Adipocyte (in vitro differentiated cells): ENCODE results near the gene VPS41.
"Not testable (repeated sequence)": the region's sequence is repeated elsewhere in the genome, so short reads cannot be mapped to it uniquely, and the experiment has no call there.

ENCODE experiments used
- DNase-seq: peaks from one replicate; pipeline ENCODE4 v3.0.0-alpha.2; 2015; ENCODE audit warnings: low read depth
- H3K27me3 ChIP-seq: replicated peaks from 2 replicates; pipeline ENCODE4 v1.7.0; 2013; ENCODE audit warnings: mild to moderate bottlenecking, low read length, moderate library complexity; ENCODE audit not compliant: control insufficient read depth, insufficient read depth
- H3K36me3 ChIP-seq: 2 replicates; pipeline ENCODE4 v1.7.0; 2013; ENCODE audit warnings: low read length, mild to moderate bottlenecking, moderate library complexity; ENCODE audit not compliant: control insufficient read depth, insufficient read depth, severe bottlenecking
- H3K4me1 ChIP-seq: 2 replicates; pipeline ENCODE4 v1.7.0; 2013; ENCODE audit warnings: mild to moderate bottlenecking, low read length, moderate library complexity; ENCODE audit not compliant: control insufficient read depth, insufficient read depth
- H3K4me3 ChIP-seq: 2 replicates; pipeline ENCODE4 v1.7.0; 2013; ENCODE audit warnings: mild to moderate bottlenecking, low read length, moderate library complexity
- H3K9ac ChIP-seq: 2 replicates; pipeline ENCODE4 v1.7.0; 2013; ENCODE audit warnings: mild to moderate bottlenecking, low read length, moderate library complexity
- H3K9me3 ChIP-seq: 2 replicates; pipeline ENCODE4 v1.7.0; 2013; ENCODE audit warnings: mild to moderate bottlenecking, low read length, moderate library complexity; ENCODE audit not compliant: control insufficient read depth

Gene VPS41

GRCh38 chr7:38854947-38855346 is 54.0 kb downstream of the VPS41 start:
- not testable (repeated sequence) for H3K36me3 ChIP-seq, DNase-seq, H3K9ac ChIP-seq, H3K4me1 ChIP-seq, H3K9me3 ChIP-seq, H3K4me3 ChIP-seq, H3K27me3 ChIP-seq

GRCh38 chr7:38851321-38851720 is 57.7 kb downstream of the VPS41 start:
- H3K9ac ChIP-seq: no peak overlapping the region
- peaks cover 6% of the 10 kb centered on the region for H3K36me3 ChIP-seq
- no peak overlapping the region for H3K4me3 ChIP-seq
- H3K9me3 ChIP-seq: no peaks in the 10 kb centered on the region
- no peaks in the 10 kb centered on the region for H3K4me1 ChIP-seq
- no peak for DNase-seq
- no peaks in the 10 kb centered on the region for H3K27me3 ChIP-seq

DNA sequence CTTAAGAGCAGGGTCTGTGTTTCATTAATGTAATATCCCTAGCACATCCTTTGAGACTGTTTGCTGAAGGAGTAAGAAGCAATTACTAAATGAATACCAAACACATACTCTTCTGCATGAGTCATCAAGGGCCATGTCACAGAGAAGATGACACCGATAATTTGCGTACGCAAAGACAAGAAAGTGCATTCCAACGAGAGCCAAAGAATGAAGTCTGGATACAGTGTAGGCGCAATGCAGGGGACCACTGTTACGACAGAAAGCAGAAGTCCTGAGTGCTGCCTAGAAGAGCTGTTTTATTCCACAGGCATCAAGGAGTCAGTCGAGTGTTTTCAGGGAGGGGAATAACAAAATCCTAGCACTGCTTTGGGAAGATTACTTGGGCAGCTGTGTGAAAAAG is 62.7 kb downstream of the VPS41 start:
- Histone ChIP-seq H3K9ac (no peak overlapping the region), H3K4me1 (no peaks in the 10 kb centered on the region), H3K36me3 (peaks cover 6% of the 10 kb centered on the region), H3K27me3 (no peaks in the 10 kb centered on the region), H3K4me3 (no peak overlapping the region), H3K9me3 (no peaks in the 10 kb centered on the region)
- DNase-seq: peak; percentile 73

DNA sequence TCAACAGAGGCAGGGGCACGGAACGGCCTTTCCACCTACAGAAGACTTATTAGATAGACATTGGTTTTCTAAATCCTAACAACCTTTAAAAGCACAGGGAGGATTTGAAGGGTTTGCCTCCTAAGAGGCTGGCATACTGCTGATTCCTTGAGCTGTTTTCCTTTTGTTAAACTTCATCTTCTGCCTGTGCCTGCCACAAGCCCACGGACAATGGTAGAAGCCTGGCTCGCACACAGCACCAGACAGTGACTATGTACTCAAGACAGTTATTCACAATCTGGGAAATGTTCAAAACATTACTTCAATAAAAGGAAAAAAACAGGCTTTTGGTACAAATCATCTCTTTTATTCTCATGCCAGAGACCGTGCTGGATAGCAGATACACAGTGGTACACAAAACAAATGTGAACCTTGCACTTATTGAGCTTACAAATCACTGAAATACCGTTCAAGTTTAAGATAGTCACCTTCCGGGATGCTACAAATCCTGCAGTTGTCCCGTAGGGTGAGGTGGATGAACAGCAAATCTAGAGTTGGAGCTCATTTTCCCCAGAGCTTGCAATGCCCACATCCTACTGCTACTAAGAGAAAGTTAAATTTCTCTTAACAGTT is 63.9 kb downstream of the VPS41 start:
- H3K27me3 ChIP-seq: no peaks in the 10 kb centered on the region
- H3K9ac ChIP-seq: no peak overlapping the region
- H3K4me3 ChIP-seq: no peak overlapping the region
- DNase-seq: no peak
- H3K9me3 ChIP-seq: no peaks in the 10 kb centered on the region
- H3K4me1 ChIP-seq: peaks cover 10% of the 10 kb centered on the region
- peaks cover 6% of the 10 kb centered on the region for H3K36me3 ChIP-seq

GRCh38 chr7:38842746-38843145 is 66.2 kb downstream of the VPS41 start:
- H3K4me3 ChIP-seq: no peak overlapping the region
- no peaks in the 10 kb centered on the region for H3K9me3 ChIP-seq
- no peaks in the 10 kb centered on the region for H3K27me3 ChIP-seq
- H3K4me1 ChIP-seq: peaks cover 12% of the 10 kb centered on the region
- H3K36me3 ChIP-seq: no peaks in the 10 kb centered on the region
- no peak for DNase-seq
- H3K9ac ChIP-seq: no peak overlapping the region

DNA sequence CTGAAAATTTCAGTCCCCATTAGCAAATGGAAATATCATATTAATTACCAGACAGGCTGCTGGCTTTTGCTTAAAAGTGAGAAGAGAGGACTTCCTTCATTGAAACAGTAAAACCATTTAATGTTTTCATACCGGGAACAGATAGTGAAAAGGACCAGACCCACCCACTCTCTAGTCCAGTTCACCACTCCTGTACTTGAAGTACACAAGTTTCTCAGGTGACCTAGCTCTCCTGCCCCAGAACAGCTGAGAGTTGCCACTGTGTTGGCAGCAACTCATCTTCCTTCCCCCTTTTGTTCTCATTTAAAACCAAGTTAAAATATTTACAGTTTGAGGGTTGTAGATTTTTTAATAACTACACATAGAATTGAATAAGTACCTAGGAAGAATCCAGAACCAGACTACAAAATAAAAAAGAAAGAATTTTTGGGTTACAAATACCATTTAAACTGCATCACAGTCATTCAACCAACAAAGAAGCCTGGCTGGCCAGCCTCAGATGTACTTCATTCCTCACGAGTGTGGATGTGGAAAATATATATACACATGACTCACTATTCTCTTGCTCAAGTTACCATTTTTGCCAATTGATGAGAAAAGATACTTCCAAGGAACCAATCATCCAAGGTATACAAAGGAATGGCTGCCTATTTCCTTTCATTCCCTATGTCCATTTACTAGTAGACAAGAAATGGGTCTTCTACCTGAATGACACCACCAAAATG is 68.1 kb downstream of the VPS41 start:
- Histone ChIP-seq H3K4me1 (peaks cover 12% of the 10 kb centered on the region), H3K27me3 (no peaks in the 10 kb centered on the region), H3K9me3 (no peaks in the 10 kb centered on the region), H3K4me3 (no peak overlapping the region), H3K36me3 (no peaks in the 10 kb centered on the region), H3K9ac (no peak overlapping the region)
- peak; percentile 88 for DNase-seq

GRCh38 chr7:38839851-38840250 is 69.1 kb downstream of the VPS41 start:
- Histone ChIP-seq H3K36me3 (no peaks in the 10 kb centered on the region), H3K4me1 (peaks cover 12% of the 10 kb centered on the region), H3K9me3 (no peaks in the 10 kb centered on the region), H3K4me3 (no peak overlapping the region), H3K9ac (no peak overlapping the region), H3K27me3 (no peaks in the 10 kb centered on the region)
- DNase-seq: no peak

DNA sequence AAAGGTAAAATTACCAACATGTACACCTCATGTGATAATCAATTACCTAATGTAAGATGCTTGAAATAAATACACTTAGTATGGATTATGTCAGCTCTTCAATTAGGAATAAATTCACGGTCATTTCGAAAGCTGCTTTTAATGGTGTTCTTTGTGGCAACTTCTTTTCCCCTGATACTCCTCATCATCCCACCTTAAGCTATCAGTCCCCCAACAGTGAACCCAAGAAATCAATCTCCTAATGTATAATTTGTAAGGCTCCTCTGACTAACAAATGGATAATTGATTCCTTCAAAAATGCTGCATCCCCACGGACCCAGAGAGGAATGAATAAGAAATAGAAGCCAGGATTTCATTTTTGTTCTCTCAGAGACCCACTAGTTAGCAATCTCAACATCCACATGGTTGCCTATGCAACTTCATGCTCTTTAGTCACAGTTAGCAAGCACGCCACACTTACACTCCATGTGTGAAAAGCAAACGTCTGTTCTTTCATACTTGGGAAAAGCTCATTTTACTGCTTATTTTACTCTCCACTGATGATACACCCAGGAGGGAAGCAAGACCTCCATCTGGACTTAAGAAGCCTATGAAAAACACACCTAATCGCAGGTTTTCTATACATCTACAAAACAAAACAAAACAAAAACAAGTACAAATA is 70.1 kb downstream of the VPS41 start:
- H3K4me3 ChIP-seq: no peak overlapping the region
- no peak overlapping the region for H3K9ac ChIP-seq
- DNase-seq: no peak
- no peaks in the 10 kb centered on the region for H3K27me3 ChIP-seq
- no peaks in the 10 kb centered on the region for H3K9me3 ChIP-seq
- peaks cover 12% of the 10 kb centered on the region for H3K4me1 ChIP-seq
- no peaks in the 10 kb centered on the region for H3K36me3 ChIP-seq

GRCh38 chr7:38834357-38834756 is 74.6 kb downstream of the VPS41 start:
- H3K9ac ChIP-seq: no peak overlapping the region

GRCh38 chr7:38833329-38833728 is 75.7 kb downstream of the VPS41 start:
- Histone ChIP-seq H3K9me3 (no peaks in the 10 kb centered on the region), H3K27me3 (no peaks in the 10 kb centered on the region), H3K4me3 (no peak overlapping the region), H3K9ac (no peak overlapping the region), H3K36me3 (peaks cover 6% of the 10 kb centered on the region), H3K4me1 (peaks cover 17% of the 10 kb centered on the region)
- peak; percentile 41 for DNase-seq

More at GRCh38 chr7:38834357-38834756, 74.6 kb downstream of the VPS41 start:
- Histone ChIP-seq H3K9me3 (no peaks in the 10 kb centered on the region), H3K36me3 (peaks cover 3% of the 10 kb centered on the region), H3K4me3 (no peak overlapping the region), H3K27me3 (no peaks in the 10 kb centered on the region), H3K4me1 (peaks cover 17% of the 10 kb centered on the region)
- DNase-seq: no peak

- H3K27me3 ChIP-seq: no peaks in the 10 kb centered on the region
- peak overlapping the region; percentile 26 for H3K9ac ChIP-seq
- H3K36me3 ChIP-seq: peaks cover 6% of the 10 kb centered on the region
- peak; percentile 36 for DNase-seq
- peaks cover 18% of the 10 kb centered on the region for H3K4me1 ChIP-seq
- H3K4me3 ChIP-seq: peak overlapping the region; percentile 67
- H3K9me3 ChIP-seq: no peaks in the 10 kb centered on the region
Measured at GRCh38 chr7:38831259-38831996, 77.6 kb downstream of the VPS41 start.
